ENCODE data around the gene ENTPD2. TPM values are rescaled to one million over a fixed set of nuclear protein-coding genes. Genes with fewer than 3 reads are reported as not detected.

Gene ENTPD2
- total and polyA plus RNA-seq, 2 donors (not counting 1 experiment from before 2014, with no cell fraction given), result under 0.01 TPM; not detected in 1

- no peak within 1 kb of the TSS for H3K9ac ChIP-seq (ENCODE audit: insufficient read depth, low read length)
- DNase-seq (ENCODE audit: low read depth in 2 of 2), result peak in 1 of 2 donors; percentile 32
- H3K79me2 ChIP-seq (ENCODE audit: control insufficient read depth, insufficient read depth, low read length), result no peaks in the 10 kb centered on the region
- no peak within 1 kb of the TSS for H3K27ac ChIP-seq (ENCODE audit: insufficient read depth, low read length)
- no peaks in the 10 kb centered on the region for H3K27me3 ChIP-seq (ENCODE audit: control insufficient read depth, insufficient read depth, low read length)
- no peaks in the 10 kb centered on the region for H3K36me3 ChIP-seq (ENCODE audit: control insufficient read depth, insufficient read depth, low read length)
- peak within 1 kb of the TSS; percentile 10 to 64 (median 49) for H3K4me3 ChIP-seq (replicated peaks in 1 of 4; ENCODE audit: control extremely low read depth in 1 of 4, insufficient read depth in 1 of 4, low read depth in 3 of 4, low read length in 4 of 4)
- no peaks in the 10 kb centered on the region for H3K9me3 ChIP-seq (ENCODE audit: control insufficient read depth, insufficient read depth, low read depth, low read length)
- peak within 1 kb of the TSS; percentile 81 for H3K4me2 ChIP-seq (ENCODE audit: extremely low read depth, insufficient read depth, low read length)
- TF ChIP-seq, protein P1, sequence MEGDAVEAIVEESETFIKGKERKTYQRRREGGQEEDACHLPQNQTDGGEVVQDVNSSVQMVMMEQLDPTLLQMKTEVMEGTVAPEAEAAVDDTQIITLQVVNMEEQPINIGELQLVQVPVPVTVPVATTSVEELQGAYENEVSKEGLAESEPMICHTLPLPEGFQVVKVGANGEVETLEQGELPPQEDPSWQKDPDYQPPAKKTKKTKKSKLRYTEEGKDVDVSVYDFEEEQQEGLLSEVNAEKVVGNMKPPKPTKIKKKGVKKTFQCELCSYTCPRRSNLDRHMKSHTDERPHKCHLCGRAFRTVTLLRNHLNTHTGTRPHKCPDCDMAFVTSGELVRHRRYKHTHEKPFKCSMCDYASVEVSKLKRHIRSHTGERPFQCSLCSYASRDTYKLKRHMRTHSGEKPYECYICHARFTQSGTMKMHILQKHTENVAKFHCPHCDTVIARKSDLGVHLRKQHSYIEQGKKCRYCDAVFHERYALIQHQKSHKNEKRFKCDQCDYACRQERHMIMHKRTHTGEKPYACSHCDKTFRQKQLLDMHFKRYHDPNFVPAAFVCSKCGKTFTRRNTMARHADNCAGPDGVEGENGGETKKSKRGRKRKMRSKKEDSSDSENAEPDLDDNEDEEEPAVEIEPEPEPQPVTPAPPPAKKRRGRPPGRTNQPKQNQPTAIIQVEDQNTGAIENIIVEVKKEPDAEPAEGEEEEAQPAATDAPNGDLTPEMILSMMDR (conservative IDR thresholded peaks at IDR 0.05 in 1 of 2, IDR thresholded peaks at IDR 0.05 in 1 of 2; ENCODE audit: low read depth in 1 of 2, low read length in 2 of 2), result no peak
- TF ChIP-seq EZH2 (IDR thresholded peaks at IDR 0.05; ENCODE audit: low read length, missing control alignments), result no peak
- peaks cover 4% of the 10 kb centered on the region for H3K4me1 ChIP-seq (ENCODE audit: control insufficient read depth, extremely low read depth, insufficient read depth, low read length)
- H2AFZ ChIP-seq (ENCODE audit: low read length), result no peak within 1 kb of the TSS
- H4K20me1 ChIP-seq (ENCODE audit: control insufficient read depth, extremely low read depth, insufficient read depth, low read length), result no peaks in the 10 kb centered on the region
Observed at GRCh38 chr9:137027369-137028262, 26.2 kb downstream of the ENTPD2 start, which contains the start of gene ABCA2. ABCA2 (minus strand) TSS chr9:137028237; CDS start chr9:137028140, 97 bp downstream.

GRCh38 chr9:137026828-137027227 is 27.0 kb downstream of the ENTPD2 start:
- DNase-seq (ENCODE audit: low read depth in 2 of 2), result no peak
- Histone ChIP-seq H3K4me3 (replicated peaks in 1 of 4; ENCODE audit: control extremely low read depth in 1 of 4, insufficient read depth in 1 of 4, low read depth in 3 of 4, low read length in 4 of 4) (peak overlapping the region in 1 of 4 experiments; percentile 57), H4K20me1 (ENCODE audit: control insufficient read depth, extremely low read depth, insufficient read depth, low read length) (no peaks in the 10 kb centered on the region), H3K27ac (ENCODE audit: insufficient read depth, low read length) (no peak overlapping the region), H3K4me2 (ENCODE audit: extremely low read depth, insufficient read depth, low read length) (no peak overlapping the region), H3K4me1 (ENCODE audit: control insufficient read depth, extremely low read depth, insufficient read depth, low read length) (peaks cover 4% of the 10 kb centered on the region), H3K36me3 (ENCODE audit: control insufficient read depth, insufficient read depth, low read length) (no peaks in the 10 kb centered on the region), H3K27me3 (ENCODE audit: control insufficient read depth, insufficient read depth, low read length) (no peaks in the 10 kb centered on the region), H2AFZ (ENCODE audit: low read length) (no peak overlapping the region), H3K79me2 (ENCODE audit: control insufficient read depth, insufficient read depth, low read length) (no peaks in the 10 kb centered on the region), H3K9ac (ENCODE audit: insufficient read depth, low read length) (no peak overlapping the region), H3K9me3 (ENCODE audit: control insufficient read depth, insufficient read depth, low read depth, low read length) (no peaks in the 10 kb centered on the region)
- TF ChIP-seq, protein P1 (conservative IDR thresholded peaks at IDR 0.05 in 1 of 2, IDR thresholded peaks at IDR 0.05 in 1 of 2; ENCODE audit: low read depth in 1 of 2, low read length in 2 of 2), result no peak
- no peak for TF ChIP-seq EZH2 (IDR thresholded peaks at IDR 0.05; ENCODE audit: low read length, missing control alignments)

- Histone ChIP-seq H3K79me2 (ENCODE audit: control insufficient read depth, insufficient read depth, low read length) (no peaks in the 10 kb centered on the region), H3K36me3 (ENCODE audit: control insufficient read depth, insufficient read depth, low read length) (no peaks in the 10 kb centered on the region), H3K4me3 (replicated peaks in 1 of 4; ENCODE audit: control extremely low read depth in 1 of 4, insufficient read depth in 1 of 4, low read depth in 3 of 4, low read length in 4 of 4) (no peak overlapping the region), H3K9me3 (ENCODE audit: control insufficient read depth, insufficient read depth, low read depth, low read length) (no peaks in the 10 kb centered on the region), H3K4me2 (ENCODE audit: extremely low read depth, insufficient read depth, low read length) (no peak overlapping the region), H3K27ac (ENCODE audit: insufficient read depth, low read length) (no peak overlapping the region), H3K4me1 (ENCODE audit: control insufficient read depth, extremely low read depth, insufficient read depth, low read length) (peaks cover 4% of the 10 kb centered on the region), H3K9ac (ENCODE audit: insufficient read depth, low read length) (no peak overlapping the region), H2AFZ (ENCODE audit: low read length) (no peak overlapping the region), H3K27me3 (ENCODE audit: control insufficient read depth, insufficient read depth, low read length) (no peaks in the 10 kb centered on the region), H4K20me1 (ENCODE audit: control insufficient read depth, extremely low read depth, insufficient read depth, low read length) (no peaks in the 10 kb centered on the region)
- no peak for DNase-seq (ENCODE audit: low read depth in 2 of 2)
- TF ChIP-seq, protein P1 (conservative IDR thresholded peaks at IDR 0.05 in 1 of 2, IDR thresholded peaks at IDR 0.05 in 1 of 2; ENCODE audit: low read depth in 1 of 2, low read length in 2 of 2), result no peak
- TF ChIP-seq EZH2 (IDR thresholded peaks at IDR 0.05; ENCODE audit: low read length, missing control alignments), result no peak
Observed at GRCh38 chr9:137026384-137026783, 27.5 kb downstream of the ENTPD2 start.

Measured in fibroblast of lung (primary cell).